ENCODE measurements around the gene UMAD1. TPM values are rescaled to one million over a fixed set of nuclear protein-coding genes. Genes with fewer than 3 reads are reported as not detected.

Gene UMAD1
- total and polyA plus RNA-seq, 10 donors: 7.6 to 21.2 (median 14.2) TPM

DNA sequence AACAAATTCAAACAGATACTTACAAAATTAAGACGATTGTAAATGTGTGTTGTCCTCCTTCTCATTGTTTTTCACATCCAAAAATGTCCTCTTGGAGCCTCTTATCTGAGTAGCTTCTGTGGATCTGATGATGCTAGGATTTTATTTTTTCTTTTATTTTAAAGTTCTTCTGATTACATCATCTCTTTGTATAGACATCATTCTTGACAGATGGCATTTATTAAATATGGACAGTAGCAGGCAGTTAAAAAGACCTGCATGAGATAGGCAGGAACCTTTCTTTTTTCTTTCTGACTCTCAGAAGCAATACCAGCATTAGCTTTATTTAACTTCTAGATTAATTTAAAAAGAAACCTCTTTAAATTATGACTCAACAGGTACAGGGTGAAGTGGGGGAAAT, 77.9 kb downstream of the UMAD1 start, which contains the start of gene RPA3:
Gene RPA3 (minus strand): TSS at position 116 of the 400 bp plus-strand sequence. CDS start 78,189 bp downstream, outside the sequence.
- Histone ChIP-seq H3K27ac (no peak within 1 kb of the TSS), H3K4me3 (no peak within 1 kb of the TSS), H3K36me3 (peaks cover 0 to 5% (median 0%) of the 10 kb centered on the region in 6 donors), H3K4me1 (peaks cover 0 to 12% (median 4%) of the 10 kb centered on the region in 6 donors), H3K27me3 (replicated peaks in 1 of 7) (no peaks in the 10 kb centered on the region), H3K9me3 (peaks cover 0 to 4% (median 0%) of the 10 kb centered on the region in 8 donors)
- 83 to 98% (median 94%) methylated on average over 1 of the region's 1 CpG for WGBS, 5 donors
- no peak for TF ChIP-seq POLR2AphosphoS5 (IDR thresholded peaks at IDR 0.05)
- TF ChIP-seq POLR2A (IDR thresholded peaks at IDR 0.05): no peak
- TF ChIP-seq, protein P1, sequence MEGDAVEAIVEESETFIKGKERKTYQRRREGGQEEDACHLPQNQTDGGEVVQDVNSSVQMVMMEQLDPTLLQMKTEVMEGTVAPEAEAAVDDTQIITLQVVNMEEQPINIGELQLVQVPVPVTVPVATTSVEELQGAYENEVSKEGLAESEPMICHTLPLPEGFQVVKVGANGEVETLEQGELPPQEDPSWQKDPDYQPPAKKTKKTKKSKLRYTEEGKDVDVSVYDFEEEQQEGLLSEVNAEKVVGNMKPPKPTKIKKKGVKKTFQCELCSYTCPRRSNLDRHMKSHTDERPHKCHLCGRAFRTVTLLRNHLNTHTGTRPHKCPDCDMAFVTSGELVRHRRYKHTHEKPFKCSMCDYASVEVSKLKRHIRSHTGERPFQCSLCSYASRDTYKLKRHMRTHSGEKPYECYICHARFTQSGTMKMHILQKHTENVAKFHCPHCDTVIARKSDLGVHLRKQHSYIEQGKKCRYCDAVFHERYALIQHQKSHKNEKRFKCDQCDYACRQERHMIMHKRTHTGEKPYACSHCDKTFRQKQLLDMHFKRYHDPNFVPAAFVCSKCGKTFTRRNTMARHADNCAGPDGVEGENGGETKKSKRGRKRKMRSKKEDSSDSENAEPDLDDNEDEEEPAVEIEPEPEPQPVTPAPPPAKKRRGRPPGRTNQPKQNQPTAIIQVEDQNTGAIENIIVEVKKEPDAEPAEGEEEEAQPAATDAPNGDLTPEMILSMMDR (IDR thresholded peaks at IDR 0.05 in 8 of 11, conservative IDR thresholded peaks at IDR 0.05 in 3 of 11): no peak
- no peak for DNase-seq
- intact Hi-C loops (cut with DNase I; ENCODE audit: low total_unique reads): no loop called here

DNA sequence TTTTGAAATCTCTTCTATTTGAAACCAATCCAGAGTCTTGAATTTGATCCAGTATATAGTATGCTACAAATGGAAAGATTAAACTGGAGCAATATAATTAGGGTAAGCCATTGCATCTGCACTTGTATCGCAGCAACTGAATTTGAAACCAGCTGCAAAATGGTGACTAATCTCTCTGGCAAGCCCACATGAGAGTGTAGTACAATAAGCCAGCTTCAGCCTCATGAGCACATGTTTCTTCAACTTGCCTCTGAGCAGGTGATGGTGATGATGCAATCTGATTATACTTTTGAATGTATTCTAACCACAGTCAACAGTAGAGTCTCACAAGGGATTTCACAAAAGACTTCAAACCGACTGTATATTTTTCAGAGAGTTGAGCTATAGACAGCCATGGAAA, 78.7 kb downstream of the UMAD1 start:
- Histone ChIP-seq H3K36me3 (peaks cover 0 to 5% (median 0%) of the 10 kb centered on the region in 6 donors), H3K27ac (no peak overlapping the region), H3K9me3 (peaks cover 0 to 4% (median 0%) of the 10 kb centered on the region in 8 donors), H3K4me3 (no peak overlapping the region), H3K4me1 (peaks cover 0 to 4% (median 0%) of the 10 kb centered on the region in 6 donors), H3K27me3 (replicated peaks in 1 of 7) (no peaks in the 10 kb centered on the region)
- no peak for DNase-seq
- intact Hi-C loops (cut with DNase I; ENCODE audit: low total_unique reads): no loop called here
- TF ChIP-seq POLR2AphosphoS5 (IDR thresholded peaks at IDR 0.05): no peak
- TF ChIP-seq, protein P1 (IDR thresholded peaks at IDR 0.05 in 8 of 11, conservative IDR thresholded peaks at IDR 0.05 in 3 of 11): no peak
- no peak for TF ChIP-seq POLR2A (IDR thresholded peaks at IDR 0.05)
- WGBS, 5 donors: 49 to 61% (median 59%) methylated on average over 2 of the region's 2 CpGs

DNA sequence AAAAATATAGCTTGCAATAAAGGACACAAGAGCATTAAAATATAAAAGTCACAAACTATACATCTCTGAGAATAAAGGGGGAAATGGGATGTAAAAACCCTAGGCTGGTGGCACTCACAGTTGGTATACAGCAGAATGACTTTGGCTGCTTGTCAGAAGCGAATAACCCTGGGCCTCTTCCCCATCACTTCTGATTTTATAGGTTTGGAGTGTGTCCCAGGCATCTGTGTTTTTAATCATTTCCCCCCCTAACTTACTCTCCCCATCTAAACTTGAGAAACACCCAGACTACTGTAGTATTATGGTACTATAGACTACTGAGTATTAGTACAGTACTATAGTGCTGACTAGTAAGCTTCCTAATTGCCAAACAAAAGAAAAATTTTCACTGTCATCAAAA, 79.6 kb downstream of the UMAD1 start:
- no peak for DNase-seq
- Histone ChIP-seq H3K27me3 (replicated peaks in 1 of 7) (no peaks in the 10 kb centered on the region), H3K27ac (no peak overlapping the region), H3K9me3 (peaks cover 0 to 4% (median 0%) of the 10 kb centered on the region in 8 donors), H3K4me1 (peaks cover 0 to 3% (median 0%) of the 10 kb centered on the region in 6 donors), H3K4me3 (no peak overlapping the region), H3K36me3 (peaks cover 0 to 5% (median 0%) of the 10 kb centered on the region in 6 donors)
- TF ChIP-seq POLR2A (IDR thresholded peaks at IDR 0.05) (no peak), POLR2AphosphoS5 (IDR thresholded peaks at IDR 0.05) (no peak)
- TF ChIP-seq, protein P1 (IDR thresholded peaks at IDR 0.05 in 8 of 11, conservative IDR thresholded peaks at IDR 0.05 in 3 of 11): no peak
- intact Hi-C loops (cut with DNase I; ENCODE audit: low total_unique reads): no loop called here
- 94 to 100% (median 96%) methylated on average over 1 of the region's 1 CpG for whole genome bisulfite sequencing, 5 donors

DNA sequence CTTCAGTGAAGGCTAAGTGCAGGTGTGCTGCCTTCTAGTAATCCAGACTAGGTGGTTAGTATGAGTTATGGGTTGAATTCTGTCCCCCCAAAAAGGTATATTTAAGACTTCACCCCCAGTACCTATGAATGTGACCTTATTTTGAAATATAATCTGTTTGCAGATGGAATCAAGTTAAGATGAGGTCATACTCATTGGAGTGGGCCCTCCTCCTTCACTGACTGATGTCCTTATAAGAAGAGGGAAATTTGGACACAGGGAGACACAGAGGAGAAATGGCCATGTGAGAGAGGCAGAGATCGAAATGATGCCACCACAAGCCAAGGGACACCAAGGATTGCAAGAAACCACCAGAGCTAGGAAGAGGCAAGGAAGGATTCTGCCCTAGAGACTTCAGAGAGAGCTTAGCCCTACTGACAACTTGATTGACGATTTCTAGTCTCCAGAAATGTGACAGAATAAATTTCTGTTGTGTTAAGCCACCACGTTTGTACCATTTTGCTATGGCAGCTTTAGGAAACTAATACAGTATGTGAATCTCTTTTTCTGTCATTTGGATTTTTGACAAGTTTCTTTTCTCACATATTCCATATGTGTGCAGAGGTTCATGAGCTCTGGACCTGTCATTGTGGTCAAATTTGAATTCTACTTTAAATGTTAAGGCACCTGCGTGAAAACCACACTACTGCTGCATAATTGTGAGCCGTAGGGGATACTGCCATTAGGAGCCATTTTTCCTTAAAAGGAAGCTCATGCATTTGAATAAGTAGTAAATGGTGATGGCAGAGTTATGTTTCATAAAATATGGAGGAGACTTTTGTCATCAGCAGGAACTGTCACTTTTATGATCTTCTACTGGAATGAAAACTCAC, 80.4 kb downstream of the UMAD1 start:
- TF ChIP-seq POLR2AphosphoS5 (IDR thresholded peaks at IDR 0.05) (no peak), POLR2A (IDR thresholded peaks at IDR 0.05) (no peak)
- TF ChIP-seq, protein P1 (IDR thresholded peaks at IDR 0.05 in 8 of 11, conservative IDR thresholded peaks at IDR 0.05 in 3 of 11): no peak

More for the DNA sequence above, 80.4 kb downstream of the UMAD1 start:
- no peak for DNase-seq
- H3K9me3 ChIP-seq: peaks cover 0 to 4% (median 0%) of the 10 kb centered on the region in 8 donors
- H3K27me3 ChIP-seq (replicated peaks in 1 of 7): no peaks in the 10 kb centered on the region
- peaks cover 0 to 5% (median 0%) of the 10 kb centered on the region in 6 donors for H3K36me3 ChIP-seq
- H3K27ac ChIP-seq: no peak overlapping the region
- 86 to 92% (median 90%) methylated on average over 5 of the region's 5 CpGs for WGBS, 5 donors
- intact Hi-C loops (cut with DNase I; ENCODE audit: low total_unique reads): no loop called here
- peaks cover 0 to 3% (median 0%) of the 10 kb centered on the region in 6 donors for H3K4me1 ChIP-seq
- no peak overlapping the region for H3K4me3 ChIP-seq
